K562 (cell line): ENCODE data around the gene PDE6B. TPM values are rescaled to one million over a fixed set of nuclear protein-coding genes. Genes with fewer than 3 reads are reported as not detected.
A peak's percentile ranks its signal among the peaks of the same experiment; 100 is the strongest.

ENCODE experiments used
- ARID2 ChIP-seq: fragments of 450-650 bp; IDR thresholded peaks from 2 replicates; pipeline ENCODE4 v1.6.1; 2017; ENCODE audit warnings: antibody characterized with exemption, mild to moderate bottlenecking
- ATF7 ChIP-seq: fragments of 450-650 bp; IDR thresholded peaks from 2 replicates; pipeline ENCODE4 v1.7.1; 2014; ENCODE audit warnings: mild to moderate bottlenecking, moderate library complexity
- EGR1 ChIP-seq: fragments of 450-650 bp; conservative IDR thresholded peaks from 2 replicates; pipeline ENCODE4 v1.6.1; 2017; ENCODE audit warnings: mild to moderate bottlenecking
- GTF2E2 ChIP-seq: fragments of 200-800 bp; sonication (Bioruptor generic); IDR thresholded peaks from 2 replicates; pipeline ENCODE4 v1.6.1; 2016; ENCODE audit warnings: missing genetic modification characterization, missing compliant biosample characterization
- HMBOX1 ChIP-seq: sonication (generic); IDR thresholded peaks from 2 replicates; pipeline ENCODE4 v1.6.1; 2016
- IRF9 ChIP-seq: fragments of 450-650 bp; IDR thresholded peaks from 2 replicates; pipeline ENCODE4 v1.6.1; 2016; ENCODE audit warnings: missing biosample characterization, missing genetic modification characterization
- KDM2B ChIP-seq: fragments of 250-450 bp; sonication (Bioruptor Pico); IDR thresholded peaks from 2 replicates; pipeline ENCODE4 v1.8.0; 2021; ENCODE audit warnings: mild to moderate bottlenecking, moderate library complexity
- MEIS2 ChIP-seq: fragments of 450-650 bp; IDR thresholded peaks from 2 replicates; pipeline ENCODE4 v1.6.1; 2014; ENCODE audit warnings: mild to moderate bottlenecking; ENCODE audit not compliant: partially characterized antibody
- MYC ChIP-seq, 2 experiments: fragments of 250-450 bp in 1 of 2; sonication (Bioruptor Pico) in 1 of 2; IDR thresholded peaks; 2 replicates each; pipeline versions ENCODE4 v1.5.1 to v1.6.1; 2012 to 2021; ENCODE audit warnings: low read depth in 2 of 2, borderline replicate concordance in 1 of 2, improper control_type of control experiment in 1 of 2, low read length in 1 of 2, mild to moderate bottlenecking in 1 of 2, moderate library complexity in 1 of 2
- POLR2AphosphoS5 ChIP-seq: IDR thresholded peaks from 2 replicates; pipeline ENCODE4 v1.6.1; 2011; ENCODE audit warnings: mild to moderate bottlenecking, low read depth, low read length, moderate library complexity; ENCODE audit not compliant: control insufficient read depth, insufficient read depth
- RBM34 ChIP-seq: fragments of 200-400 bp; formaldehyde crosslinking; IDR thresholded peaks from 2 replicates; pipeline ENCODE4 v1.6.1; 2018; ENCODE audit warnings: low read length, borderline replicate concordance; ENCODE audit not compliant: insufficient read depth
- RBM39 ChIP-seq: fragments of 200-400 bp; formaldehyde crosslinking; optimal IDR thresholded peaks from 2 replicates; pipeline ENCODE3; 2018; ENCODE audit warnings: low read depth, low read length
- THRB ChIP-seq: fragments of 450-650 bp; formaldehyde crosslinking; conservative IDR thresholded peaks from 2 replicates; pipeline ENCODE4 v1.4.0; 2022; ENCODE audit warnings: mild to moderate bottlenecking, missing genetic modification characterization
- UBTF ChIP-seq, 2 experiments: IDR thresholded peaks; 2 replicates each; pipeline ENCODE4 v1.6.1; 2012; ENCODE audit warnings: improper control_type of control experiment in 2 of 2, low read depth in 2 of 2, low read length in 2 of 2, borderline replicate concordance in 1 of 2
- XRCC5 ChIP-seq: fragments of 200-400 bp; formaldehyde crosslinking; IDR thresholded peaks from 2 replicates; pipeline ENCODE4 v1.6.1; 2017; ENCODE audit warnings: low read depth, mild to moderate bottlenecking, low read length
- ZNF584 ChIP-seq: fragments of 200-800 bp; sonication (Bioruptor generic); IDR thresholded peaks from 2 replicates; pipeline ENCODE4 v1.6.1; 2016; ENCODE audit warnings: low read depth, mild to moderate bottlenecking, missing genetic modification characterization, missing compliant biosample characterization
- polyA plus RNA-seq, 8 experiments: library from polyadenylated mRNA; depleted of rRNA in 4 of 8; stranded (reverse) in 5 of 8; unstranded in 3 of 8; fragments of >200 nt; fragmentation: Nextera tagmentation in 2 of 8; fragmentation: Illumina TruSeq in 1 of 8; extraction: Ambion mirVana in 2 of 8; extraction: Trizol in 1 of 8; gene quantifications; 2 replicates each; pipeline versions ENCODE4 v1.2.1 to v1.2.3, GENCODE V29; 2011 to 2014; ENCODE audit warnings: inconsistent platforms in 1 of 8, missing spikeins in 1 of 8
- total RNA-seq, 7 experiments: library from RNA; depleted of rRNA in 6 of 7; stranded (reverse); fragments of >200 nt in 6 of 7; fragmentation: Illumina TruSeq in 2 of 7; extraction: Trizol in 2 of 7; gene quantifications; 2 replicates each; pipeline versions ENCODE4 v1.2.1 to v1.2.3, GENCODE V29; 2011 to 2021; ENCODE audit warnings: low replicate concordance in 1 of 7
- TF ChIP-seq, protein P1 (sequence below): fragments of 450-650 bp; formaldehyde crosslinking; IDR thresholded peaks from 2 replicates; pipeline ENCODE4 v1.4.0; 2020; ENCODE audit warnings: mild to moderate bottlenecking, mixed read lengths

Gene PDE6B
- total and polyA plus RNA-seq, 9 of the 15 experiments (the other 6 are each of a cell fraction or from before 2014, with no cell fraction given), result 0.04 TPM; not detected in 8

DNA sequence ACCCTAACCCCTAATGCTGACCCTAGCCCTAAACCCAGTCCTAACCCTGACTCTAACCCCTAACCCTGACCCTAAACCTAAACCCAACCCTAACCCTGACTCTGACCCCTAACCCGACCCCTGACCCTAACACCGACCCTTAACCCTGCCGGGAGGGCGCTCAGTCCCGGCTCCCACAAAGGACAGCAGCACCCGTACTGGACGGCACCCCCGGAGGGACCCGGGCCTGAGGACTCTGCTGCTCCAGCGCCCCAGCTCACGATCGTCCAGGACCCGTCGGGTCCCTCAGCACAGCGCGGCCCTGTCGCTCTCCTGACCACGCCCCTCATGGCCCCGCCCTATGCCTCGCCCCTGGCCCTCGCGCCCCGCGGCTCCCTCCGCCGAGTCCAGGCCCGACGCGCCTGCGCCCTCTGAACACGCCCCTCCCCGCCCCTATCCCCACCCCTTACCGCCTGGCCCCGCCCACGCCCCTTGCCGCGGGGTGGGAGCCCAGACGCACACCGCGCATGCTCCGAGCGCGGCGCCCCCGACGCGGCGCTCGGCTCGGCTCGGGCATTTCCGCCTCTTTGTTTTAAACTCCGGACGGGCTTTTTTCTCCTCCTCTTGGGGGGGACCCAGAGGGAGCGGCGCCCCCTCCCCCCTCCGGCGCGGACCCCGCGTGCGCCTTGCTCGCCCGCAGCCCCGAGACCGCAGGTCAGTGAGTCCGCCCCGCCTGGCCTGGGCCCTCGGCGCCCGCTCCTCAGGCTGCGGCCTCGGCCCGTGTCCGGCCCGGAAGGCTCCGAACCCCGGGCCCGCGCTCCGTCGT, 80.1 kb downstream of the PDE6B start, which contains the start of gene PCGF3 (continued):
- TF ChIP-seq THRB (no peak), ZNF584 (no peak), MYC (IDR thresholded peaks at IDR 0.05; ENCODE audit: low read depth, low read length) (peak; percentile 31; the same call in 1 of the 2 replicates), MYC (CRISPR knock-in tag; IDR thresholded peaks at IDR 0.05; ENCODE audit: borderline replicate concordance, low read depth) (no peak), MEIS2 (peak; percentile 25), EGR1 (peak; percentile 27; the same call in 1 of the 2 replicates), GTF2E2 (tag) (no peak), POLR2AphosphoS5 (peak; percentile 42; the same call in 1 of the 2 replicates), RBM39 (no peak), UBTF (IDR thresholded peaks at IDR 0.05; ENCODE audit: borderline replicate concordance in 1 of 2, low read depth in 2 of 2, low read length in 2 of 2) (peak; percentile 67 to 75; a peak in 2 of 4 replicates), RBM34 (no peak), ATF7 (no peak), HMBOX1 (peak; percentile 8; the same call in 1 of the 2 replicates), IRF9 (tag) (no peak), KDM2B (CRISPR knock-in tag) (0 out of 2 replicates have a peak, but pooled peaks have one; percentile 27), XRCC5 (0 out of 2 replicates have a peak, but pooled peaks have one; percentile 17), ARID2 (peak; percentile 18; the same call in 1 of the 2 replicates)
- TF ChIP-seq, protein P1, sequence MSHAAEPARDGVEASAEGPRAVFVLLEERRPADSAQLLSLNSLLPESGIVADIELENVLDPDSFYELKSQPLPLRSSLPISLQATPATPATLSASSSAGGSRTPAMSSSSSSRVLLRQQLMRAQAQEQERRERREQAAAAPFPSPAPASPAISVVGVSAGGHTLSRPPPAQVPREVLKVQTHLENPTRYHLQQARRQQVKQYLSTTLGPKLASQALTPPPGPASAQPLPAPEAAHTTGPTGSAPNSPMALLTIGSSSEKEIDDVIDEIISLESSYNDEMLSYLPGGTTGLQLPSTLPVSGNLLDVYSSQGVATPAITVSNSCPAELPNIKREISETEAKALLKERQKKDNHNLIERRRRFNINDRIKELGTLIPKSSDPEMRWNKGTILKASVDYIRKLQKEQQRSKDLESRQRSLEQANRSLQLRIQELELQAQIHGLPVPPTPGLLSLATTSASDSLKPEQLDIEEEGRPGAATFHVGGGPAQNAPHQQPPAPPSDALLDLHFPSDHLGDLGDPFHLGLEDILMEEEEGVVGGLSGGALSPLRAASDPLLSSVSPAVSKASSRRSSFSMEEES (CRISPR knock-in tag), result no peak
